MCF 10A (cell line): ENCODE data around the gene EIF5B. TPM values are rescaled to one million over a fixed set of nuclear protein-coding genes. Genes with fewer than 3 reads are reported as not detected.
"Not testable (repeated sequence)": the region's sequence is repeated elsewhere in the genome, so short reads cannot be mapped to it uniquely, and the experiment has no call there.

Experiments used
- BruUV-seq: library from RNA; stranded (reverse); fragments of 400-500 nt; replicated peaks from 2 replicates; lab custom pipeline; 2021; lab: Mats Ljungman, UMichigan
- CTCF ChIA-PET: fragments of 300-600 bp; sonication (Branson Sonifier 250); formaldehyde crosslinking; extraction: SDS; loops from one replicate; lab custom pipeline; 2021; ENCODE audit warnings: antibody characterized with exemption, inconsistent platforms; lab: Yijun Ruan, JAX
- POLR2A ChIA-PET: fragments of 300-600, 350-650 bp; sonication (Branson Sonifier 250); formaldehyde crosslinking; extraction: SDS; loops from one replicate; lab custom pipeline; 2020; ENCODE audit warnings: antibody characterized with exemption, inconsistent platforms; lab: Yijun Ruan, JAX
- DNase-seq: peaks from one replicate; pipeline ENCODE4 v3.0.0-alpha.2; 2018; ENCODE audit not compliant: unreplicated experiment
- H3K27ac Mint-ChIP-seq: one replicate; pipeline ENCODE4 v1.8.0; 2022; ENCODE audit warnings: mild to moderate bottlenecking, low read depth, mixed read lengths; ENCODE audit not compliant: unreplicated experiment
- H3K27me3 Mint-ChIP-seq: one replicate; pipeline ENCODE4 v1.8.0; 2022; ENCODE audit warnings: mixed read lengths; ENCODE audit not compliant: insufficient read depth, unreplicated experiment
- H3K36me3 Mint-ChIP-seq: one replicate; pipeline ENCODE4 v1.8.0; 2022; ENCODE audit warnings: mild to moderate bottlenecking, moderate library complexity, mixed read lengths; ENCODE audit not compliant: insufficient read depth, unreplicated experiment
- H3K4me1 Mint-ChIP-seq: one replicate; pipeline ENCODE4 v1.8.0; 2022; ENCODE audit warnings: mixed read lengths; ENCODE audit not compliant: insufficient read depth, unreplicated experiment
- H3K4me3 Mint-ChIP-seq: one replicate; pipeline ENCODE4 v1.8.0; 2022; ENCODE audit warnings: mild to moderate bottlenecking, moderate library complexity, mixed read lengths; ENCODE audit not compliant: unreplicated experiment
- H3K9me3 Mint-ChIP-seq: one replicate; pipeline ENCODE4 v1.8.0; 2022; ENCODE audit warnings: mixed read lengths; ENCODE audit not compliant: unreplicated experiment
- intact Hi-C: fragments of 100-400 bp; cut with micrococcal nuclease; formaldehyde crosslinking; loops from 2 replicates; pipeline ENCODE4 v1.14.1; 2022
- total RNA-seq: library from RNA; stranded (reverse); gene quantifications from 2 replicates; pipeline ENCODE4 v1.2.3, GENCODE V29; 2022
- TF ChIP-seq, protein P1 (sequence below): fragments of 200-600 bp; IDR thresholded peaks from one replicate; pipeline ENCODE4 v1.8.0; 2022; ENCODE audit warnings: antibody characterized with exemption, mild to moderate bottlenecking; ENCODE audit not compliant: unreplicated experiment

The EIF5B gene
- total RNA-seq, 1 experiment from 2014 or later = 55.5 TPM

DNA sequence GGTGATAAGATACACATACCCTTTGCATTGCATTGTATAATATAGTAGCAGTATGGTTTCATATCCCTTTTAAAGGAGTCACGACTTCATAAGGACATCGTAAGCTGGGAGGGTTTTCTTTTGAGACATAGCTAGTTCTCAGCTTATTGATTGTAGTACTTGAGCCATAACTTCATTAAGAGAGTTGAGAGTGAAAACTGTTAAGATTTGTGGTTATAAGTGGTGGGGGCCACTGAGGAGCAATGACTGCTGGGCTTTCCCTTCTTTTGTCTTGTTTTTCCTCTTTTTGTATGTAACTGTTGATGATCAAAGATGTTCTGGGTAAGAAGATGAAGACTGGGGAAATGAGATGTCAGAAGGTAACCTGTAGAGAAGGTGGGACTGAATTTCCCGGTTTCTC lies 11.0 kb downstream of the EIF5B start:
- POLR2A ChIA-PET = interaction anchor here (1.2 to 4.1 kb wide), 2 partner anchors 8 to 11 kb away, joined by 4 to 23 read pairs; partner anchors contain the start of genes EIF5B and TXNDC9
- H3K9me3 Mint-ChIP-seq = no peaks in the 10 kb centered on the region
- TF ChIP-seq, protein P1, sequence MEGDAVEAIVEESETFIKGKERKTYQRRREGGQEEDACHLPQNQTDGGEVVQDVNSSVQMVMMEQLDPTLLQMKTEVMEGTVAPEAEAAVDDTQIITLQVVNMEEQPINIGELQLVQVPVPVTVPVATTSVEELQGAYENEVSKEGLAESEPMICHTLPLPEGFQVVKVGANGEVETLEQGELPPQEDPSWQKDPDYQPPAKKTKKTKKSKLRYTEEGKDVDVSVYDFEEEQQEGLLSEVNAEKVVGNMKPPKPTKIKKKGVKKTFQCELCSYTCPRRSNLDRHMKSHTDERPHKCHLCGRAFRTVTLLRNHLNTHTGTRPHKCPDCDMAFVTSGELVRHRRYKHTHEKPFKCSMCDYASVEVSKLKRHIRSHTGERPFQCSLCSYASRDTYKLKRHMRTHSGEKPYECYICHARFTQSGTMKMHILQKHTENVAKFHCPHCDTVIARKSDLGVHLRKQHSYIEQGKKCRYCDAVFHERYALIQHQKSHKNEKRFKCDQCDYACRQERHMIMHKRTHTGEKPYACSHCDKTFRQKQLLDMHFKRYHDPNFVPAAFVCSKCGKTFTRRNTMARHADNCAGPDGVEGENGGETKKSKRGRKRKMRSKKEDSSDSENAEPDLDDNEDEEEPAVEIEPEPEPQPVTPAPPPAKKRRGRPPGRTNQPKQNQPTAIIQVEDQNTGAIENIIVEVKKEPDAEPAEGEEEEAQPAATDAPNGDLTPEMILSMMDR = no peak
- peaks cover 4% of the 10 kb centered on the region for H3K36me3 Mint-ChIP-seq
- intact Hi-C loops = no loop called here
- no peak overlapping the region for H3K4me3 Mint-ChIP-seq
- H3K27ac Mint-ChIP-seq = peak overlapping the region; percentile 44
- CTCF ChIA-PET = interaction anchor here (0.6 to 2.9 kb wide), 4 partner anchors 10 to 699 kb away, joined by 3 to 8 read pairs (median 3); partner anchors contain the start of gene EIF5B
- no TSS peak for BruUV-seq
- H3K4me1 Mint-ChIP-seq = peaks cover 10% of the 10 kb centered on the region
- DNase-seq = no peak
- H3K27me3 Mint-ChIP-seq = no peaks in the 10 kb centered on the region

DNA sequence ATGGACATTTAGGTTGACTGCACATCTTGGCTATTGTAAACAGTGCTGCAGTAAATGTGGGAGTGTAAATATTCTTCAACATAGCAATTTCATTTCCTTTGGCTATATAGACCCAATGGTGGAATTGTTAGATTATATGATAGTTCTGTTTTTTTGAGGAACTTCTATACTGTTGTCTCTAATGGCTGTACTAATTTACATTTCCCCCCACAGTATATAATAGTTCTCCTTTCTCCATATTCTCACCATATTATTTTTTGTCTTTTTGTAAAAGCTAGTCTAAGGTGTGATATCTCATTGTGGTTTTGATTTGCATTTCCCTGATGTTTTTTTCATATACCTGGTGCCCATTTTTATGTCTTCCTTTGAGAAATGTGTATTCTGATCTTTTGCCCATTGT lies 13.0 kb downstream of the EIF5B start:
- H3K4me3 Mint-ChIP-seq = no peak overlapping the region
- ChIA-PET CTCF (no interaction called here), POLR2A (interaction anchor here (4.1 kb wide), 1 partner anchor 13 kb away, joined by 23 read pairs; the partner anchor contains the start of genes EIF5B and TXNDC9)
- H3K4me1 Mint-ChIP-seq = peaks cover 13% of the 10 kb centered on the region
- TF ChIP-seq, protein P1 = no peak
- H3K9me3 Mint-ChIP-seq = no peaks in the 10 kb centered on the region
- intact Hi-C loops = no loop called here
- peaks cover 4% of the 10 kb centered on the region for H3K36me3 Mint-ChIP-seq
- H3K27me3 Mint-ChIP-seq = no peaks in the 10 kb centered on the region
- no peak for DNase-seq
- peak overlapping the region; percentile 18 for H3K27ac Mint-ChIP-seq
- BruUV-seq = no TSS peak

DNA sequence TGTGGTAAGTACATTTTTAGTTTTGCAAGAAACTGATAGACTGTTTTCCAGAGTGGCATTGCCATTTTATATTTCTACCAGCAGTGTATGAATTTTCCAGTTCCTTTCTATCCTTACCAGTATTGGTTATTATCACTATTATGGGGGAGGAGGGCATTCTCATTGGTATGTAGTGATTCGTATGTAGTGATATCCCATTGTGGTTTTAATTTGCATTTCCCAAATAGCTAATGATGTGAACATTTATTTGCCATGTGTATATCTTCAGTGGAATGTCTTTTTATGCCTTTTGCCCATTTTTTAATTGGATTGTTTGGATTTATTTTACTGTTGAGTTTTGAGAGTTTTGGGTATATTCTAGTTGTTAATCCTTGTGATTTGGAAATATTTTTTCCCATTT lies 16.9 kb downstream of the EIF5B start:
- BruUV-seq = no TSS peak
- DNase-seq = no peak
- Mint-ChIP-seq H3K4me1 (peaks cover 12% of the 10 kb centered on the region), H3K27ac (no peak overlapping the region), H3K27me3 (no peaks in the 10 kb centered on the region), H3K4me3 (no peak overlapping the region), H3K9me3 (no peaks in the 10 kb centered on the region), H3K36me3 (peaks cover 4% of the 10 kb centered on the region)
- TF ChIP-seq, protein P1 = no peak
- intact Hi-C loops = no loop called here
- POLR2A ChIA-PET = interaction anchor here (0.6 to 1.8 kb wide), 4 partner anchors 12 to 18 kb away, joined by 3 to 4 read pairs (median 3); partner anchors contain the start of genes EIF5B and TXNDC9
- CTCF ChIA-PET = no interaction called here

DNA sequence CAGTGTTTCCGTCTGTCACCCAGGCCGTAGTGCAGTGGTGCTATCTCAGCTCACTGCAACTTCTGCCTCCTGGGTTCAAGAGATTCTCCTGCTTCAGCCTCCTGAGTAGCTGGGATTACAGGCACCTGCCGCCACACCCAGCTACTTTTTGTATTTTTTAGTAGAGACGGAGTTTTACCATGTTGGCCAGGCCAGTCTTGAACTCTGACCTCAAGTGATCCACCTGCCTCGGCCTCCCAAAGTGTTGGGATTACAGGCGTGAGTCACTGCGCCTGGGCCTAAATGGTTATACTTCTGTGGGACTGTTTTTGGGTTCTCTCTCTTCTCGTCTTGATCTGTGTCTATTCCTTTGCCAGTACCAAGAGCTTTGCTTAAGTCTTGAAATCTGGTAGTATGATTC lies 17.6 kb downstream of the EIF5B start:
- peaks cover 12% of the 10 kb centered on the region for H3K4me1 Mint-ChIP-seq
- H3K36me3 Mint-ChIP-seq, H3K27me3 Mint-ChIP-seq, intact Hi-C loops, DNase-seq, H3K4me3 Mint-ChIP-seq, H3K27ac Mint-ChIP-seq, H3K9me3 Mint-ChIP-seq, BruUV-seq: not testable (repeated sequence)
- CTCF ChIA-PET = interaction anchor here (0.6 to 0.9 kb wide), 3 partner anchors 197 to 1581 kb away, joined by 3 to 4 read pairs (median 3); no protein-coding TSS in a partner anchor
- POLR2A ChIA-PET = interaction anchor here (1.6 to 1.8 kb wide), 3 partner anchors 11 to 18 kb away, joined by 3 to 4 read pairs (median 3); partner anchors contain the start of gene EIF5B
